ENCODE measurements around the gene GATM. TPM values are rescaled to one million over a fixed set of nuclear protein-coding genes. Genes with fewer than 3 reads are reported as not detected.

Gene GATM
- total RNA-seq, 1 experiment from 2014 or later: 10.7 TPM

DNA sequence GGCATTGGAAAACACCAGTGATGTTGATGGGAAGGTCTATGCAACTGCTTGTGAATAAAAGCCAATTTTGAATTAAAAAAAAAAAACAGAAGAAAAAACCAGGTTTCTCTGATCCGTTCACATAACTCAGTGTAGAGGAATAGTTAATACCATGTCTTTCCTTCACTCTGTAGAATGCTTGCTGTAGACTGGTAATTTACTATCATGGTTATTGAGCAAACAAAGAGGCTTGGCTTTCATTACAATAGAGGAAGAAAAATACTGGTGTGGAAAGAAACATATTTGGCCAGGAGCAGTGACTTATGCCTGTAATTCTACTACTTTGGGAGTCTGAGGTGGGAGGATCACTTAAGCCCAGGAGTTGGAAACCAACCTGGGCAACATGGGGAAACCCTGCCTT is 41.1 kb downstream of the GATM start:
- H3K36me3 Mint-ChIP-seq (ENCODE audit: insufficient read depth in 1 of 3, low read depth in 3 of 3): no peaks in the 10 kb centered on the region
- Histone ChIP-seq H3K79me2 (ENCODE audit: insufficient read depth, low read length) (no peaks in the 10 kb centered on the region), H4K8ac (replicated peaks; ENCODE audit: insufficient read length, low read depth, low read length) (no peak overlapping the region), H3K9ac (ENCODE audit: extremely low read depth, insufficient read length, low read length) (no peak overlapping the region), H3K23me2 (ENCODE audit: insufficient read length, low read depth, low read length, poor library complexity, severe bottlenecking) (no peaks in the 10 kb centered on the region), H3K18ac (ENCODE audit: insufficient read length, low read depth, low read length) (no peak overlapping the region), H2BK5ac (ENCODE audit: insufficient read length, low read length) (no peak overlapping the region), H3K27ac (ENCODE audit: insufficient read length, low read depth, low read length) (no peak overlapping the region), H2BK20ac (ENCODE audit: low read depth, low read length, poor library complexity, severe bottlenecking) (no peak overlapping the region), H3K9me3 (ENCODE audit: control insufficient read depth, low read depth, low read length) (no peaks in the 10 kb centered on the region), H3T11ph (ENCODE audit: low read length) (no peak overlapping the region), H2BK120ac (ENCODE audit: low read depth, low read length, poor library complexity, severe bottlenecking) (no peak overlapping the region), H3K14ac (ENCODE audit: insufficient read depth, low read length) (no peak overlapping the region), H3K79me1 (ENCODE audit: insufficient read depth, low read depth, low read length, poor library complexity, severe bottlenecking) (no peaks in the 10 kb centered on the region), H3K4me2 (ENCODE audit: insufficient read depth, insufficient read length, low read length) (no peak overlapping the region), H3K4ac (ENCODE audit: low read depth, low read length) (no peak overlapping the region), H2AFZ (ENCODE audit: low read length) (no peak overlapping the region), H4K20me1 (ENCODE audit: control insufficient read depth, insufficient read depth, insufficient read length) (no peaks in the 10 kb centered on the region), H3K56ac (ENCODE audit: insufficient read length, low read depth, low read length) (no peak overlapping the region), H3K23ac (ENCODE audit: insufficient read length, low read depth, low read length) (no peak overlapping the region), H4K5ac (ENCODE audit: insufficient read length, low read depth, low read length) (no peak overlapping the region), H3K4me1 (ENCODE audit: insufficient read depth, low read length) (no peaks in the 10 kb centered on the region), H2BK15ac (ENCODE audit: low read depth, low read length) (no peak overlapping the region), H2BK12ac (ENCODE audit: insufficient read length, low read depth, low read length) (no peak overlapping the region), H4K91ac (ENCODE audit: insufficient read length, low read depth, low read length) (no peak overlapping the region), H3K27me3 (ENCODE audit: insufficient read depth, low read length) (no peaks in the 10 kb centered on the region), H2AK5ac (ENCODE audit: insufficient read length, low read length) (no peak overlapping the region)
- H3K4me3 Mint-ChIP-seq: no peak overlapping the region
- no peak for DNase-seq
- peaks cover 7% of the 10 kb centered on the region for H3K27me3 Mint-ChIP-seq (ENCODE audit: low read depth)
- peak overlapping the region in 1 of 3 experiments; percentile 22; a peak in 1 of 7 replicates for H3K27ac Mint-ChIP-seq
- no CpG with 5 or more reads among the region's 1 CpG for WGBS (ENCODE audit: extremely low coverage, insufficient read length, low lambda C conversion rate)
- H3K9me3 Mint-ChIP-seq: no peaks in the 10 kb centered on the region
- TF ChIP-seq, protein P1, sequence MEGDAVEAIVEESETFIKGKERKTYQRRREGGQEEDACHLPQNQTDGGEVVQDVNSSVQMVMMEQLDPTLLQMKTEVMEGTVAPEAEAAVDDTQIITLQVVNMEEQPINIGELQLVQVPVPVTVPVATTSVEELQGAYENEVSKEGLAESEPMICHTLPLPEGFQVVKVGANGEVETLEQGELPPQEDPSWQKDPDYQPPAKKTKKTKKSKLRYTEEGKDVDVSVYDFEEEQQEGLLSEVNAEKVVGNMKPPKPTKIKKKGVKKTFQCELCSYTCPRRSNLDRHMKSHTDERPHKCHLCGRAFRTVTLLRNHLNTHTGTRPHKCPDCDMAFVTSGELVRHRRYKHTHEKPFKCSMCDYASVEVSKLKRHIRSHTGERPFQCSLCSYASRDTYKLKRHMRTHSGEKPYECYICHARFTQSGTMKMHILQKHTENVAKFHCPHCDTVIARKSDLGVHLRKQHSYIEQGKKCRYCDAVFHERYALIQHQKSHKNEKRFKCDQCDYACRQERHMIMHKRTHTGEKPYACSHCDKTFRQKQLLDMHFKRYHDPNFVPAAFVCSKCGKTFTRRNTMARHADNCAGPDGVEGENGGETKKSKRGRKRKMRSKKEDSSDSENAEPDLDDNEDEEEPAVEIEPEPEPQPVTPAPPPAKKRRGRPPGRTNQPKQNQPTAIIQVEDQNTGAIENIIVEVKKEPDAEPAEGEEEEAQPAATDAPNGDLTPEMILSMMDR (conservative IDR thresholded peaks at IDR 0.05): no peak
- H3K4me1 Mint-ChIP-seq: no peaks in the 10 kb centered on the region

All from H9 (cell line).